Activated T-helper 1 cell treated with Interleukin-2 at 50 U/mL for 16 hours (primary cell): Measurements from ENCODE around the gene FUT8.

Experiments used
- DNase-seq: peaks from one replicate; pipeline ENCODE4 v3.0.0-alpha.2; 2020; ENCODE audit warnings: low read depth

FUT8 gene

GRCh38 chr14:65558363-65558762 is 145.8 kb downstream of the FUT8 start:
- DNase-seq, result no peak

GRCh38 chr14:65560340-65561027 is 148.0 kb downstream of the FUT8 start:
- DNase-seq, result no peak

- DNase-seq, result no peak
Measured at GRCh38 chr14:65564370-65564769, 151.8 kb downstream of the FUT8 start.

- DNase-seq, result no peak
Measured at GRCh38 chr14:65565948-65566347, 153.4 kb downstream of the FUT8 start.

GRCh38 chr14:65566820-65567522 is 154.4 kb downstream of the FUT8 start:
- DNase-seq, result no peak

- DNase-seq, result no peak
Measured at GRCh38 chr14:65574611-65575010, 162.1 kb downstream of the FUT8 start.

- no peak for DNase-seq
Measured at GRCh38 chr14:65575389-65575788, 162.9 kb downstream of the FUT8 start.

- DNase-seq, result no peak
Measured at GRCh38 chr14:65580973-65581372, 168.4 kb downstream of the FUT8 start.

GRCh38 chr14:65581378-65581777 is 168.8 kb downstream of the FUT8 start:
- no peak for DNase-seq

GRCh38 chr14:65581799-65582198 is 169.3 kb downstream of the FUT8 start:
- DNase-seq, result no peak

- no peak for DNase-seq
Measured at GRCh38 chr14:65585216-65585615, 172.7 kb downstream of the FUT8 start.

- no peak for DNase-seq
Measured at GRCh38 chr14:65588426-65589140, 176.1 kb downstream of the FUT8 start.

GRCh38 chr14:65594153-65594881 is 181.8 kb downstream of the FUT8 start:
- DNase-seq, result no peak

- no peak for DNase-seq
Measured at GRCh38 chr14:65594882-65595237, 182.3 kb downstream of the FUT8 start.

GRCh38 chr14:65599375-65599774 is 186.8 kb downstream of the FUT8 start:
- DNase-seq, result no peak

GRCh38 chr14:65600742-65601141 is 188.2 kb downstream of the FUT8 start:
- no peak for DNase-seq

- DNase-seq, result no peak
Measured at GRCh38 chr14:65604535-65604934, 192.0 kb downstream of the FUT8 start.

GRCh38 chr14:65604936-65605335 is 192.4 kb downstream of the FUT8 start:
- DNase-seq, result no peak

GRCh38 chr14:65606460-65606859 is 193.9 kb downstream of the FUT8 start:
- DNase-seq, result no peak

- no peak for DNase-seq
Measured at GRCh38 chr14:65613131-65613650, 200.7 kb downstream of the FUT8 start.

- no peak for DNase-seq
Measured at GRCh38 chr14:65618996-65619395, 206.5 kb downstream of the FUT8 start.

GRCh38 chr14:65620195-65620594 is 207.7 kb downstream of the FUT8 start:
- no peak for DNase-seq
